Measurements from ENCODE around the gene TXN. TPM values are rescaled to one million over a fixed set of nuclear protein-coding genes. Genes with fewer than 3 reads are reported as not detected.
"Not testable (repeated sequence)": the region's sequence is repeated elsewhere in the genome, so short reads cannot be mapped to it uniquely, and the experiment has no call there.

TXN gene
- total RNA-seq, 4 donors from 2014 or later: 100 to 216 (median 162) TPM

GRCh38 chr9:110252509-110253139 lies 3.7 kb downstream of the TXN start:
- ATAC-seq (ENCODE audit: low FRiP score) (no peak), DNase-seq (ENCODE audit: low spot score) (no peak)
- no peak for TF ChIP-seq CTCF (IDR thresholded peaks at IDR 0.05)

GRCh38 chr9:110251770-110252169 lies 4.5 kb downstream of the TXN start:
- not testable (repeated sequence) for ATAC-seq (ENCODE audit: low FRiP score)

GRCh38 chr9:110251212-110251611 lies 5.1 kb downstream of the TXN start:
- TF ChIP-seq CTCF (IDR thresholded peaks at IDR 0.05): no peak
- no peak for ATAC-seq (ENCODE audit: low FRiP score)

More at GRCh38 chr9:110251770-110252169, 4.5 kb downstream of the TXN start:
- DNase-seq (ENCODE audit: low spot score): not testable (repeated sequence)

GRCh38 chr9:110249603-110250002 lies 6.7 kb downstream of the TXN start:
- ATAC-seq (ENCODE audit: low FRiP score): no peak
- no peak for TF ChIP-seq CTCF (IDR thresholded peaks at IDR 0.05)
- DNase-seq (ENCODE audit: low spot score): no peak

More at GRCh38 chr9:110251212-110251611, 5.1 kb downstream of the TXN start:
- no peak for DNase-seq (ENCODE audit: low spot score)

GRCh38 chr9:110248361-110248760 lies 7.9 kb downstream of the TXN start:
- peak; percentile 50 for ATAC-seq (ENCODE audit: low FRiP score)
- DNase-seq (ENCODE audit: low spot score): no peak
- no peak for TF ChIP-seq CTCF (IDR thresholded peaks at IDR 0.05)

GRCh38 chr9:110246214-110246613 lies 10.1 kb downstream of the TXN start:
- TF ChIP-seq CTCF (IDR thresholded peaks at IDR 0.05): no peak
- ATAC-seq (ENCODE audit: low FRiP score) (no peak), DNase-seq (ENCODE audit: low spot score) (no peak)

- DNase-seq (ENCODE audit: low spot score): no peak
- no peak for ATAC-seq (ENCODE audit: low FRiP score)
- TF ChIP-seq CTCF (IDR thresholded peaks at IDR 0.05): no peak
Observed at GRCh38 chr9:110244616-110245015, 11.7 kb downstream of the TXN start.
